Eye (tissue), 1 donor: ENCODE measurements around the gene ASPM.

Experiments used
- DNase-seq: peaks from one replicate; pipeline ENCODE4 v3.0.0-alpha.2; 2015

ASPM gene, protein sequence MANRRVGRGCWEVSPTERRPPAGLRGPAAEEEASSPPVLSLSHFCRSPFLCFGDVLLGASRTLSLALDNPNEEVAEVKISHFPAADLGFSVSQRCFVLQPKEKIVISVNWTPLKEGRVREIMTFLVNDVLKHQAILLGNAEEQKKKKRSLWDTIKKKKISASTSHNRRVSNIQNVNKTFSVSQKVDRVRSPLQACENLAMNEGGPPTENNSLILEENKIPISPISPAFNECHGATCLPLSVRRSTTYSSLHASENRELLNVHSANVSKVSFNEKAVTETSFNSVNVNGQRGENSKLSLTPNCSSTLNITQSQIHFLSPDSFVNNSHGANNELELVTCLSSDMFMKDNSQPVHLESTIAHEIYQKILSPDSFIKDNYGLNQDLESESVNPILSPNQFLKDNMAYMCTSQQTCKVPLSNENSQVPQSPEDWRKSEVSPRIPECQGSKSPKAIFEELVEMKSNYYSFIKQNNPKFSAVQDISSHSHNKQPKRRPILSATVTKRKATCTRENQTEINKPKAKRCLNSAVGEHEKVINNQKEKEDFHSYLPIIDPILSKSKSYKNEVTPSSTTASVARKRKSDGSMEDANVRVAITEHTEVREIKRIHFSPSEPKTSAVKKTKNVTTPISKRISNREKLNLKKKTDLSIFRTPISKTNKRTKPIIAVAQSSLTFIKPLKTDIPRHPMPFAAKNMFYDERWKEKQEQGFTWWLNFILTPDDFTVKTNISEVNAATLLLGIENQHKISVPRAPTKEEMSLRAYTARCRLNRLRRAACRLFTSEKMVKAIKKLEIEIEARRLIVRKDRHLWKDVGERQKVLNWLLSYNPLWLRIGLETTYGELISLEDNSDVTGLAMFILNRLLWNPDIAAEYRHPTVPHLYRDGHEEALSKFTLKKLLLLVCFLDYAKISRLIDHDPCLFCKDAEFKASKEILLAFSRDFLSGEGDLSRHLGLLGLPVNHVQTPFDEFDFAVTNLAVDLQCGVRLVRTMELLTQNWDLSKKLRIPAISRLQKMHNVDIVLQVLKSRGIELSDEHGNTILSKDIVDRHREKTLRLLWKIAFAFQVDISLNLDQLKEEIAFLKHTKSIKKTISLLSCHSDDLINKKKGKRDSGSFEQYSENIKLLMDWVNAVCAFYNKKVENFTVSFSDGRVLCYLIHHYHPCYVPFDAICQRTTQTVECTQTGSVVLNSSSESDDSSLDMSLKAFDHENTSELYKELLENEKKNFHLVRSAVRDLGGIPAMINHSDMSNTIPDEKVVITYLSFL (N-terminal part only)

GRCh38 chr1:197146101-197147095, at the start of gene ASPM:
ASPM (minus strand) TSS chr1:197146669; CDS start chr1:197146437, 232 bp downstream.
- DNase-seq, result peak; percentile 97

GRCh38 chr1:197195100-197195499, 48.6 kb upstream of the ASPM start:
- DNase-seq, result no peak

GRCh38 chr1:197184190-197184589, 37.7 kb upstream of the ASPM start:
- no peak for DNase-seq

GRCh38 chr1:197183195-197183748, 36.8 kb upstream of the ASPM start:
- DNase-seq, result no peak

GRCh38 chr1:197182716-197183115, 36.2 kb upstream of the ASPM start:
- no peak for DNase-seq

DNA sequence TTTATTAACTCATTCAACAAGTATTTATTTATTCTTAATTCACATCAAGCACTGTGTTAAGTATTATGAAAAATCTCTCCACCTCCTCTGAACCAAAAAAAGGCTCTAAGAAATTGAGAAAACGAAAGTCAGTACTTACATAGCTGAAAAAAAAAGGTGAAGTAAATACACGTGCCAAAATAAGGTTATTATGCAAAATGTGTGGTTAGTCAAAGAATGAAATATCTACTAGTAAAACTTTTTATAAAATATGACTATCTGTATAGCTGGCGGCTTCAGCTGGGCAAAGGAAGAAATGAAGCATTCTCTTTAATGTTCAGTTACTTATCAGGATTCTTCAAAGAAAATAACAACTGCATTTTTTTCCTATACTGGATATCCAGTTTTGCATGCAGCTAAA, 35.5 kb upstream of the ASPM start:
- DNase-seq, result no peak

- DNase-seq, result peak; percentile 70
Measured at GRCh38 chr1:197180252-197180878, 33.9 kb upstream of the ASPM start.

DNA sequence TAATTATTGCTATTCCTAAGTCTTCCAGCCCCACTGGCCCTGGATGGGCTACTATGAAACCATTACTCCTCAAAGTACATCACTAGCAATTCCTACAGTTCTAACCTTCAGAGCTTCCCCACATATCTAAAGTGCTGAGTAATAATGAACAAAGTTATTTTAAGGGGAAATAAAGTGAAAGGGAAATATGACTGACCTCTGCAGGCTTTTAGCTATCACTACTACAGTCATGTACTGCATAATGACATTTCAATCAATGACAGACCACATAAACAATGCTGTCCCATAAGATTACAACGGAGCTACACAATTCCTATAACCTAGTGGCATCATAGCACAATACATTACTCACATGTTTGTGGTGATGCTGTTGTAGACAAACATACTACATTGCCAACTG, 32.5 kb upstream of the ASPM start:
- DNase-seq, result no peak

GRCh38 chr1:197174818-197175217, 28.3 kb upstream of the ASPM start:
- no peak for DNase-seq

DNA sequence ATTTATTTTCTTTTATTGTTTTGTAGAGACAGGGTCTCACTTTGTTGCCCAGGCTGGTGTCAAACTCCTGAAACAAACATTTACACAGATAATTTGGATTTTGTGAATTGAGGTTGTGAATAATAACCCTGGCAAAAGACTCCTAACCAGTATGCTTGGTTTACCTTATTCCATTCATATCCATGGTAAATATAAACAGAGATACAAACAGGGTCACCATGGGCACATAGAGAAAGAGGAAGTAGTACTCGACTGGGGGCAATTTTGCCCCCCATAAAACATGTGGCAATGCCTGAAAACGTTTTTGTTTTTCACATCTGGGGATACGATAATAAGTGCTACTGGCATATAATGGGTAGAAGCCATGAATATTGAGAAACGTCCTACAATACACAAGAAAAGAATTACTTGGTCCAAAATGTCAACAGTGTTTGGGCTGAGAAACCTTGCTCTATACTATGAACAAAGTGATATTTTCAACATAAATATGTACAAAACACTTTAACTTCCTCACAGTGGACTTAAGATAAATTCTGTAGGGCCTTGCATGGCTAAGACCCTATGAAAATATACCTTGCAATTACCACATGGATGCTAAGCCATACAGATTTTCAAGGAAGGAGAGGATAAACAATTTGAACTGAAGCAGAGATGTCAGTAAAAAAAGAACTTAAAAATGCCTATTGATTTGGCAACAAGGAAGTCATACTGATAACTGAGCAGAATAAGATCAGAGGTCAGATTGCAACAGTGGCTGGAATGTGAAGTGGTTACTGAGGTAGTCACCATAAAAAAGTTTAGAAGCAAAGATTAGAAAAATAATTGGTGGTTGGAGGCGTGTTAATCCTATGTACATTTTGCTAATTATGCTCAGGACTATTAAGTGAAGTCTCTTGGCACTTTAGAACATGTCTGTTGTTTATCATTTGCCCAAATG, 27.4 kb upstream of the ASPM start:
- no peak for DNase-seq

- no peak for DNase-seq
Measured at GRCh38 chr1:197171531-197171930, 25.1 kb upstream of the ASPM start.

DNA sequence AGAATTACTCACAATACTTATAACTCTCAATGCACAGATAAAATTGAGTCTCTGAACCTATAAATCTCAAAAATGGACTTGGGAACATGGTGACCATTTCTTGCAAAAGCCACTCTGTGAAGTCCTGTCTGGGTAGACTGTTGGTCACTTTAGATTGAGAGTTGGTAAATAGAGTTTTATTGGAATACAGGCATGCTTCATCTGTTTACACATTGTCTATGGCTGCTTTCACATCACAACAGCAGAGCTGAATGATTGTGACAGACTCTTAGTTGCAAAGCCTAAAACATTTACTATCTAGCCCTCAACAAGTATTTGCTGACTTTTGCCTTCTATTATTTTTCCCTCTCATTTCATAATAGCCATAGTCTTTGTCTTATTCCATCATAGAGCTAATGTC, 24.1 kb upstream of the ASPM start:
- DNase-seq, result no peak

DNA sequence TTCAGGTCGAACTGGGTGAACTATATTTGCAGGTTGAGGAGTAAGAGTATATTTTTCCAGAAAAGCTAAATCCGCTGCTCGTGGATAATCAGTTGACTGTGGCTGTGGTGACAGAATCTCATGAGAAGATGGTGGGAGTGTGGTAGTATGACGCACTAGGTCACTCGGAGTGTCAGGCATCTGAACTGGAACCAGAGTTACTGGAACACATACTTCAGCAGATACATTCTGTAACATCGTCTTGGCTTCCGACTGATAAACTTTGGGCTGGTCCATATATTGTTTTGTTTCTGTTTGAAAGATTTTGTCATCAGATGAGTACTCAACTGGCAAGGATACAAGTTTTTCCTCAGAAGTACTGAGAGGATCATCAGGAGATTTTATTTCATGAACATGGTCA, 13.0 kb upstream of the ASPM start:
- DNase-seq, result no peak

GRCh38 chr1:197156692-197157091, 10.2 kb upstream of the ASPM start:
- no peak for DNase-seq

DNA sequence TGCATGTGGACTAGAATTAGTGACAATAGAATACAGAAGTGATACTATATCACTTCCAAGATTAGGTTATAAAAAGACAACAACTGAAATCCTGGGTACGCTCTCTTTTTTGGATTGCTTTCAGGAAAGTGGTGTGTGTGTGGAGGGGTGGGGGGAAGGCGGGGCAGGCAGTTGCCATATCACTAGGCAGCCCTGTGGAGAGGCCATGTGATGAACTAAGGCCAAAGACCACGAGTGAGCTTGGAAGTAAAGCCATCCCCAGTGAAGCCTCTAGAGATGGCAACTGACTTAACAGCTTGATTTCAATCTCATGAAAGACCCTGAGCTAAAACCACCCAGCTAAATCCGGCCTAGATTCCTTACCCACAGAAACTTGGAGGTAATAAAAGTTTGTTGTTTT, 6.2 kb upstream of the ASPM start:
- DNase-seq, result no peak

- DNase-seq, result no peak
Measured at GRCh38 chr1:197151185-197151584, 4.7 kb upstream of the ASPM start.

- no peak for DNase-seq
Measured at GRCh38 chr1:197150336-197151005, 4.0 kb upstream of the ASPM start.

GRCh38 chr1:197149340-197149739, 2.9 kb upstream of the ASPM start:
- DNase-seq, result no peak

DNA sequence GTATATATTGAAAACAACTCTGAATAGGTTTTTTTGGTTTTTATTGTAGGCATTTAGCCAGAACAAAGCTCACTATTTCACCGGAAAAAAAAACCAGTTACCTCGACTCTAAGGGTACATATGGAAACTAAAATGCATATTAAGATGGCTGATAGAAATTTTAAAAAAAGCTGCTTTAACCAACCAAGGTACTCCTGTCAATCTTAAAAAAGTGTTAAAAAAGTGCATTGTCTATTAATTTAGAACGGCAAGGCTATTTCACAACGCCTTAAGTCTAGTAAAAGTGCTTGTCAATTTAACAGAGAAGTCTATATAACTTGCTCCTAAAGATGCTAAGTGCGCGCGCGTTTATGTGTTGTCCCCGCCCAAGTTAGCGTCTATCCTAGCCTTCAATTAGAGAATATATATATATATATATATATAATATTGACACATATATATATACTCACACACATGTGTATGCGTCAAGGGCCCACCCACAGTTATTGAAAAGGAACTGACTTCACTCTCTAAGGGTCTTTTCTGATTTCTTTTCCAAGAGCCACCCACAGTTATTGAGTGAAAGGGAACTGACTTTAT, 934 bp downstream of the ASPM start:
- no peak for DNase-seq
